NCI-H187 (cell line): ENCODE results near the gene SMARCA5.

ENCODE experiments used
- DNase-seq, 2 experiments: peaks; one replicate each; lab custom pipeline; 2025; lab: John Stamatoyannopoulos, UW

SMARCA5 gene

GRCh38 chr4:143538979-143539669 lies 25.6 kb downstream of the SMARCA5 start:
- DNase-seq, result no peak

GRCh38 chr4:143539670-143540023 lies 26.1 kb downstream of the SMARCA5 start:
- no peak for DNase-seq

DNA sequence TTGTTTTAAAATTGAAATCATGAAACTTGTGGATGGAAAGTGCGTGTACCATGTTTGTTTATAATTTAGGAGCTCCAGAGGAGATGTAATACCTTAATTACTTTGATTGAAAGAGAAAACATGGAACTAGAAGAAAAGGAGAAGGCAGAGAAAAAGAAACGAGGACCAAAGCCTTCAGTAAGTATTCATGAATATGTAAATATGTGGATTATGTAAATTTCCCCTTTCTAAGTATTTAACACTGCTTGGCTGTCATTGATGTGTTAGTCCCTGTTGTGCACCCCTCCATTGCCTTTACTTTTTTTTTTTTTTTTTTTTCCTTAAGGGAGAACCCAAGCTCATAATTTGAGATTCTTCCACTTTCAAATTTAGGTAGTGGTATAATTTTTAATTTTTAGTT lies 36.4 kb downstream of the SMARCA5 start:
- no peak for DNase-seq

- no peak for DNase-seq
Observed at GRCh38 chr4:143554728-143555597, 41.5 kb downstream of the SMARCA5 start.

DNA sequence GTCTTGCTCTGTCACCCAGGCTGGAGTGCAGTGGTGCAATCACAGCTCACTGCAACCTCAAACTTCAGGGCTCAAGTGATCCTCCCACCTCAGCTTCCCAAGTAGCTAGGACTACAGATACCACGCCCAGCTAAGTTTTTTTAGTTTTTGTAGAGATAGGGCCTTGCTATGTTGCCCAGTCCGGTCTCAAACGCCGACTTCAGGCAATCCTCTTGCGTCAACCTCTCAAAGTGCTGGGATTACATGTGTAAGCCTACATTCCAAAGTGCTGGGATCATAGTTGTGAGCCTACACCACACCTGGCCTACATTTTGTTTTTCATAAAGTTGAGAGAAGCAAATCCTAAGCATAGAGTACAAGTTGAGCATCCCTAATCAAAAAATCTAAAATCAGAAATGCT lies 42.2 kb downstream of the SMARCA5 start:
- DNase-seq, result no peak

- DNase-seq, result no peak
Observed at GRCh38 chr4:143558286-143558685, 44.8 kb downstream of the SMARCA5 start.

GRCh38 chr4:143558823-143559756 lies 45.6 kb downstream of the SMARCA5 start:
- peak; percentile 26 to 41 for DNase-seq

DNA sequence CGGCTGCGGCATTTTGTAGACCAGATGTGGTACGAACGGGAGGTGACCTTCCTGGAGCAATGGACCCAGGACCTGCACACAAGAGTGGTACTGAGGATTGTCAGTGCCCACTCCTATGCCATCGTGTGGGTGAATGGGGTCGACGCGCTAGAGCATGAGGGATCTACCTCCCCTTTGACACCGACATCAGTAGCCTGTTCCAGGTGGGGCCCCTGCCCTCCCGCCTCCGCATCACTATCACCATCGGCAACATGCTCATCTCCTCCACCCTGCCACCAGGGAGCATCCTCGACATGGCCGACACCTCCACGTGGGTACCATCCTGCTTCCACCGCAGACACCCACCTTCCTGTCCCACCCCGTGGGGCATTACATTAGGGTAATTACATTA lies 46.2 kb downstream of the SMARCA5 start:
- DNase-seq, result no peak

- no peak for DNase-seq
Observed at GRCh38 chr4:143564472-143564871, 51.0 kb downstream of the SMARCA5 start.

GRCh38 chr4:143575331-143575730 lies 61.8 kb downstream of the SMARCA5 start:
- DNase-seq, result no peak

- no peak for DNase-seq
Observed at GRCh38 chr4:143581331-143581946, 67.9 kb downstream of the SMARCA5 start.

- no peak for DNase-seq
Observed at GRCh38 chr4:143585548-143585947, 72.0 kb downstream of the SMARCA5 start.

GRCh38 chr4:143586080-143586479 lies 72.6 kb downstream of the SMARCA5 start:
- DNase-seq, result no peak

GRCh38 chr4:143587703-143588102 lies 74.2 kb downstream of the SMARCA5 start:
- DNase-seq, result no peak

DNA sequence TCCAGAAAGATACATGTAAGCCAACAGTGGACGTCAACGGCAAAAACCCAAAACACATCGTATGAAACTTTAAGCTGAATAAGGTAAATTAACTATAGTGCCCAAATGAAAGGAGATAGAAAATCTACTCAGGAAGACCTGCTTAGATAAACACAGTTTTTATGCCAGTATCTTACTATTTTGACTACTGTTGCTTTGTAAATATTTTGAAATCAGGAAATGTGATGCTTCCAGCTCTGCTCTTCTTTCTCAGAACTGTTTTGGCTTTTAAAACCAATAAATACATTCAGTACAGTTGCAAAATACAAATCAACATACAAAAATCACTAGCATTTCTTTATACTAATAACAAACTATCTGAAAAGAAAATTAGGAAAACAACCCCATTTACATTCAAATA lies 83.8 kb downstream of the SMARCA5 start:
- no peak for DNase-seq

DNA sequence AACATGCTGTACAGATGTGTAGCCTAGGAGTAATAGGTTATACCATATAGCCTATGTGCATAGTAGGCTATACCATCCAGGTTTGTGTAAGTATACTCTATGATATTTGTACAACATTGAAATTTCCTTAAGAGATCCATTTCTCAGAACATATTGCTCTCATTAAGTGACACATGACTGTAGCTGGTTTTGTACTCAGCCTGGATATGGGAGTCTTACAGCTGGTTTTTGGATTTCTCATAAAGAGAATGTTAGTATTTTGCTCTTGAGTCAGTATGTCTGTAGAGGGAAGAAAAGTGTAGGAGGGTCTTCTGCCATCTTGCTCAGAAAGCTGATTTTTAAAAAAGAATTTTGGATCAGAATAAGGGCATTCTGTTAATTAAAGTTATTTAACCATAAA lies 85.3 kb downstream of the SMARCA5 start:
- DNase-seq, result no peak

GRCh38 chr4:143599827-143600226 lies 86.3 kb downstream of the SMARCA5 start:
- no peak for DNase-seq

GRCh38 chr4:143606480-143606879 lies 93.0 kb downstream of the SMARCA5 start:
- DNase-seq, result no peak
